ENCODE data around the gene P3H3.

P3H3 gene

GRCh38 chr12:6819106-6820030 is 8.8 kb upstream of the P3H3 start:
- H3F3A ChIP-seq (ENCODE audit: low read depth) = no peaks in the 10 kb centered on the region
- no peaks in the 10 kb centered on the region for H3K27me3 ChIP-seq (ENCODE audit: insufficient read depth, low read length, poor library complexity, severe bottlenecking)
- TF ChIP-seq EZH2phosphoT487 (IDR thresholded peaks at IDR 0.05; ENCODE audit: borderline replicate concordance) (no peak), CTCF (conservative IDR thresholded peaks at IDR 0.05; ENCODE audit: low read length) (no peak)
- H3K4me2 ChIP-seq (ENCODE audit: low read depth, low read length, poor library complexity, severe bottlenecking) = no peak overlapping the region
- H3K36me3 ChIP-seq (ENCODE audit: insufficient read depth, low read length) = no peaks in the 10 kb centered on the region
- H2AFZ ChIP-seq (ENCODE audit: low read length) = no peak overlapping the region
- H3K4me1 ChIP-seq (ENCODE audit: insufficient read depth, low read length, poor library complexity, severe bottlenecking) = peaks cover 38% of the 10 kb centered on the region
- H3K9me2 ChIP-seq (replicated peaks; ENCODE audit: low read depth, low read length) = no peaks in the 10 kb centered on the region
- H3K4me3 ChIP-seq (ENCODE audit: low read length, poor library complexity, severe bottlenecking) = no peak overlapping the region
- H3K79me2 ChIP-seq (ENCODE audit: insufficient read depth, low read length) = no peaks in the 10 kb centered on the region
- no peaks in the 10 kb centered on the region for H4K20me1 ChIP-seq (ENCODE audit: insufficient read depth, low read length, poor library complexity, severe bottlenecking)
- H3K9me3 ChIP-seq (ENCODE audit: insufficient read depth, low read depth, low read length) = no peaks in the 10 kb centered on the region
- no peak overlapping the region for H3K9ac ChIP-seq (ENCODE audit: low read depth, low read length, poor library complexity, severe bottlenecking)

GRCh38 chr12:6820166-6820565 is 8.0 kb upstream of the P3H3 start:
- Histone ChIP-seq H2AFZ (ENCODE audit: low read length) (no peak overlapping the region), H3K36me3 (ENCODE audit: insufficient read depth, low read length) (no peaks in the 10 kb centered on the region), H3F3A (ENCODE audit: low read depth) (no peaks in the 10 kb centered on the region), H4K20me1 (ENCODE audit: insufficient read depth, low read length, poor library complexity, severe bottlenecking) (no peaks in the 10 kb centered on the region), H3K9me3 (ENCODE audit: insufficient read depth, low read depth, low read length) (no peaks in the 10 kb centered on the region), H3K27me3 (ENCODE audit: insufficient read depth, low read length, poor library complexity, severe bottlenecking) (no peaks in the 10 kb centered on the region), H3K4me1 (ENCODE audit: insufficient read depth, low read length, poor library complexity, severe bottlenecking) (peaks cover 38% of the 10 kb centered on the region), H3K79me2 (ENCODE audit: insufficient read depth, low read length) (no peaks in the 10 kb centered on the region), H3K4me3 (ENCODE audit: low read length, poor library complexity, severe bottlenecking) (no peak overlapping the region), H3K9me2 (replicated peaks; ENCODE audit: low read depth, low read length) (no peaks in the 10 kb centered on the region), H3K4me2 (ENCODE audit: low read depth, low read length, poor library complexity, severe bottlenecking) (no peak overlapping the region), H3K9ac (ENCODE audit: low read depth, low read length, poor library complexity, severe bottlenecking) (peak overlapping the region; percentile 67)
- no peak for TF ChIP-seq EZH2phosphoT487 (IDR thresholded peaks at IDR 0.05; ENCODE audit: borderline replicate concordance)
- TF ChIP-seq CTCF (conservative IDR thresholded peaks at IDR 0.05; ENCODE audit: low read length) = no peak

- H3F3A ChIP-seq (ENCODE audit: low read depth) = no peaks in the 10 kb centered on the region
- no peaks in the 10 kb centered on the region for H3K9me3 ChIP-seq (ENCODE audit: insufficient read depth, low read depth, low read length)
- H3K27me3 ChIP-seq (ENCODE audit: insufficient read depth, low read length, poor library complexity, severe bottlenecking) = no peaks in the 10 kb centered on the region
- H3K4me1 ChIP-seq (ENCODE audit: insufficient read depth, low read length, poor library complexity, severe bottlenecking) = peaks cover 28% of the 10 kb centered on the region
- H3K9ac ChIP-seq (ENCODE audit: low read depth, low read length, poor library complexity, severe bottlenecking) = peak within 1 kb of the TSS; percentile 67
- no peaks in the 10 kb centered on the region for H3K9me2 ChIP-seq (replicated peaks; ENCODE audit: low read depth, low read length)
- peak within 1 kb of the TSS; percentile 62 for H2AFZ ChIP-seq (ENCODE audit: low read length)
- H3K4me2 ChIP-seq (ENCODE audit: low read depth, low read length, poor library complexity, severe bottlenecking) = peak within 1 kb of the TSS; percentile 80
- TF ChIP-seq CTCF (conservative IDR thresholded peaks at IDR 0.05; ENCODE audit: low read length) (no peak), EZH2phosphoT487 (IDR thresholded peaks at IDR 0.05; ENCODE audit: borderline replicate concordance) (no peak)
- H3K79me2 ChIP-seq (ENCODE audit: insufficient read depth, low read length) = no peaks in the 10 kb centered on the region
- no peaks in the 10 kb centered on the region for H4K20me1 ChIP-seq (ENCODE audit: insufficient read depth, low read length, poor library complexity, severe bottlenecking)
- H3K4me3 ChIP-seq (ENCODE audit: low read length, poor library complexity, severe bottlenecking) = peak within 1 kb of the TSS; percentile 65
- H3K36me3 ChIP-seq (ENCODE audit: insufficient read depth, low read length) = no peaks in the 10 kb centered on the region
These were observed 6.4 kb upstream of the P3H3 start, which contains the start of gene GPR162 for GRCh38 chr12:6821591-6822425. Gene GPR162 (plus strand): TSS chr12:6821821. CDS start chr12:6823899, 2,078 bp downstream.
